ENCODE results near the gene ZFYVE26. TPM values are rescaled to one million over a fixed set of nuclear protein-coding genes. Genes with fewer than 3 reads are reported as not detected.

The ZFYVE26 gene
- total and polyA plus RNA-seq, 2 donors (not counting 1 experiment from before 2014, with no cell fraction given), result 10.9 to 46.3 TPM

DNA sequence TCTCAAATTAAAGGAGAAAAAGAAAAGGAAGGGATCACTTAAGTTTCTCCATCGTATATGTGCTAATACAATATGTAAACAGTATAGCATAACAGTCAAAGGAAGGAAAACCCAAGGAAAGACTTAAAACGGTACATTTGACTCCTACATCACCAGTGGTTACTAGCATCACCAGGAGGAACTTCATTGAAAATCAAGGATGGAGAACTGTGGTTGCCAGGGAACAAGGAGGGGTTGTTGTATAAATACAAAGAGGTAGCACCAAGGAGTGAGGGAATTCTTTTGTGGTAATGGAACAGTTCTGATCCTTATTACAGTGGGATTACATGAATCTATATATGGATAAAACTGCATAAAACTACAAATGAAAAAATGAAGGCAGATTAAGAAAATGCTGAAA lies 1.6 kb downstream of the ZFYVE26 start:
- no CpG with 5 or more reads among the region's 2 CpGs for WGBS (ENCODE audit: insufficient coverage)
- Histone ChIP-seq H3K9me3 (ENCODE audit: control extremely low read depth in 1 of 3, control insufficient read depth in 2 of 3, insufficient read depth in 1 of 3, low read length in 2 of 3) (no peaks in the 10 kb centered on the region), H3K4me1 (ENCODE audit: control insufficient read depth in 2 of 2, insufficient read depth in 2 of 2, low read length in 2 of 2) (peaks cover 20 to 27% of the 10 kb centered on the region in 2 donors), H3K79me2 (ENCODE audit: control insufficient read depth, insufficient read depth, low read length) (peaks cover 37% of the 10 kb centered on the region), H3K27ac (ENCODE audit: low read length in 2 of 2) (no peak overlapping the region), H4K20me1 (ENCODE audit: control insufficient read depth, insufficient read depth, low read length, poor library complexity, severe bottlenecking) (no peaks in the 10 kb centered on the region), H3K27me3 (replicated peaks in 1 of 4; ENCODE audit: control extremely low read depth in 1 of 4, control insufficient read depth in 3 of 4, insufficient read depth in 4 of 4, low read length in 3 of 4) (no peaks in the 10 kb centered on the region), H3K9ac (ENCODE audit: low read length) (no peak overlapping the region), H3K4me3 (ENCODE audit: control extremely low read depth in 1 of 5, extremely low read depth in 1 of 5, insufficient read depth in 1 of 5, low read depth in 2 of 5, low read length in 4 of 5) (no peak overlapping the region), H3K36me3 (replicated peaks in 1 of 2; ENCODE audit: control extremely low read depth in 1 of 2, control insufficient read depth in 1 of 2, extremely low read depth in 1 of 2, insufficient read depth in 2 of 2, low read length in 1 of 2) (peaks cover 8 to 24% of the 10 kb centered on the region in 2 experiments), H2AFZ (ENCODE audit: insufficient read depth, low read depth, low read length, poor library complexity, severe bottlenecking) (no peak overlapping the region), H3K4me2 (replicated peaks; ENCODE audit: low read depth, low read length, poor library complexity, severe bottlenecking) (no peak overlapping the region)
- intact Hi-C loops (cut with micrococcal nuclease), result loop anchor here (5.0 kb wide), 2 partner anchors 143 to 198 kb away; partner anchors contain the start of genes ARG2 and VTI1B
- no peaks in the 10 kb centered on the region for H3K27me3 Mint-ChIP-seq
- peaks cover 47% of the 10 kb centered on the region for H3K4me1 Mint-ChIP-seq
- no peaks in the 10 kb centered on the region for H3K9me3 Mint-ChIP-seq (ENCODE audit: insufficient read depth)
- ATAC-seq (ENCODE audit: low read depth) (no peak), DNase-seq (no peak)
- CTCF ChIA-PET, result no interaction called here
- TF ChIP-seq, protein P1, sequence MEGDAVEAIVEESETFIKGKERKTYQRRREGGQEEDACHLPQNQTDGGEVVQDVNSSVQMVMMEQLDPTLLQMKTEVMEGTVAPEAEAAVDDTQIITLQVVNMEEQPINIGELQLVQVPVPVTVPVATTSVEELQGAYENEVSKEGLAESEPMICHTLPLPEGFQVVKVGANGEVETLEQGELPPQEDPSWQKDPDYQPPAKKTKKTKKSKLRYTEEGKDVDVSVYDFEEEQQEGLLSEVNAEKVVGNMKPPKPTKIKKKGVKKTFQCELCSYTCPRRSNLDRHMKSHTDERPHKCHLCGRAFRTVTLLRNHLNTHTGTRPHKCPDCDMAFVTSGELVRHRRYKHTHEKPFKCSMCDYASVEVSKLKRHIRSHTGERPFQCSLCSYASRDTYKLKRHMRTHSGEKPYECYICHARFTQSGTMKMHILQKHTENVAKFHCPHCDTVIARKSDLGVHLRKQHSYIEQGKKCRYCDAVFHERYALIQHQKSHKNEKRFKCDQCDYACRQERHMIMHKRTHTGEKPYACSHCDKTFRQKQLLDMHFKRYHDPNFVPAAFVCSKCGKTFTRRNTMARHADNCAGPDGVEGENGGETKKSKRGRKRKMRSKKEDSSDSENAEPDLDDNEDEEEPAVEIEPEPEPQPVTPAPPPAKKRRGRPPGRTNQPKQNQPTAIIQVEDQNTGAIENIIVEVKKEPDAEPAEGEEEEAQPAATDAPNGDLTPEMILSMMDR (IDR thresholded peaks at IDR 0.05), result no peak
- no peak for TF ChIP-seq EZH2 (IDR thresholded peaks at IDR 0.05; ENCODE audit: borderline replicate concordance, insufficient read depth, low read depth, low read length, poor library complexity, severe bottlenecking)
- peak overlapping the region; percentile 96 for H3K27ac Mint-ChIP-seq
- H3K4me3 Mint-ChIP-seq, result peak overlapping the region; percentile 95
- POLR2A ChIA-PET, result no interaction called here

DNA sequence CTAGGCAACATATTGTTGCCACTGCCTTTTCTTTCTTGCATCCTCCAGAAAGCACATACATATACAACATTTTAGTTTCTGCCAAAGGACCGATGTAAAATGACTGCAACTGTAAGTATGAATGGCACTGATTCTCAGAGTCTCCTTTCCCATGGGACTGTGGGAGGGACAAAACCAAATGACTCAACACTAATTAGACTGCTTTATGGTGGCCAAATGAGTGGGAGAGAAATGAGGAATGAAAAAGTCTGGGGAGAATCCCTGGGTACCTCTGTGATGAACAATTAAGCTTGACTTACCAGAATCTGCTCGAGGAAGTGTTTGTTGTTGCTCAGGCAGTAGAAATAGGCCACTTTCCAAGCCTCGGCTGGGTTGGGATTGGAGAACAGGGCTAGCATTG lies 10.1 kb downstream of the ZFYVE26 start:
- H3K79me2 ChIP-seq (ENCODE audit: control insufficient read depth, insufficient read depth, low read length), result no peaks in the 10 kb centered on the region
- no peaks in the 10 kb centered on the region for H3K4me1 ChIP-seq (ENCODE audit: control insufficient read depth in 2 of 2, insufficient read depth in 2 of 2, low read length in 2 of 2)
- no peak overlapping the region for H2AFZ ChIP-seq (ENCODE audit: insufficient read depth, low read depth, low read length, poor library complexity, severe bottlenecking)
- CTCF ChIA-PET, result no interaction called here
- POLR2A ChIA-PET, result no interaction called here
- no peaks in the 10 kb centered on the region for H3K27me3 ChIP-seq (replicated peaks in 1 of 4; ENCODE audit: control extremely low read depth in 1 of 4, control insufficient read depth in 3 of 4, insufficient read depth in 4 of 4, low read length in 3 of 4)
- no peaks in the 10 kb centered on the region for H4K20me1 ChIP-seq (ENCODE audit: control insufficient read depth, insufficient read depth, low read length, poor library complexity, severe bottlenecking)
- 86% methylated on average over 2 of the region's 3 CpGs for WGBS (ENCODE audit: insufficient coverage)
- DNase-seq, result no peak
- H3K4me3 ChIP-seq (ENCODE audit: control extremely low read depth in 1 of 5, extremely low read depth in 1 of 5, insufficient read depth in 1 of 5, low read depth in 2 of 5, low read length in 4 of 5), result no peak overlapping the region
- H3K27ac Mint-ChIP-seq, result no peak overlapping the region
- TF ChIP-seq, protein P1 (IDR thresholded peaks at IDR 0.05), result no peak
- H3K36me3 ChIP-seq (replicated peaks in 1 of 2; ENCODE audit: control extremely low read depth in 1 of 2, control insufficient read depth in 1 of 2, extremely low read depth in 1 of 2, insufficient read depth in 2 of 2, low read length in 1 of 2), result peaks cover 17 to 87% of the 10 kb centered on the region in 2 experiments
- H3K27ac ChIP-seq (ENCODE audit: low read length in 2 of 2), result no peak overlapping the region
- no peaks in the 10 kb centered on the region for H3K4me1 Mint-ChIP-seq
- H3K27me3 Mint-ChIP-seq, result no peaks in the 10 kb centered on the region
- H3K4me2 ChIP-seq (replicated peaks; ENCODE audit: low read depth, low read length, poor library complexity, severe bottlenecking), result no peak overlapping the region
- intact Hi-C loops (cut with micrococcal nuclease), result no loop called here
- no peak overlapping the region for H3K4me3 Mint-ChIP-seq
- H3K9ac ChIP-seq (ENCODE audit: low read length), result no peak overlapping the region
- no peaks in the 10 kb centered on the region for H3K9me3 ChIP-seq (ENCODE audit: control extremely low read depth in 1 of 3, control insufficient read depth in 2 of 3, insufficient read depth in 1 of 3, low read length in 2 of 3)
- ATAC-seq (ENCODE audit: low read depth), result no peak
- H3K9me3 Mint-ChIP-seq (ENCODE audit: insufficient read depth), result no peaks in the 10 kb centered on the region

Data from B cell (primary cell).